NCI-H128 (cell line): ENCODE results near the gene MED20.

ENCODE experiments used
- DNase-seq: peaks from one replicate; lab custom pipeline; 2025; ENCODE audit not compliant: unreplicated experiment; lab: John Stamatoyannopoulos, UW

Gene MED20

DNA sequence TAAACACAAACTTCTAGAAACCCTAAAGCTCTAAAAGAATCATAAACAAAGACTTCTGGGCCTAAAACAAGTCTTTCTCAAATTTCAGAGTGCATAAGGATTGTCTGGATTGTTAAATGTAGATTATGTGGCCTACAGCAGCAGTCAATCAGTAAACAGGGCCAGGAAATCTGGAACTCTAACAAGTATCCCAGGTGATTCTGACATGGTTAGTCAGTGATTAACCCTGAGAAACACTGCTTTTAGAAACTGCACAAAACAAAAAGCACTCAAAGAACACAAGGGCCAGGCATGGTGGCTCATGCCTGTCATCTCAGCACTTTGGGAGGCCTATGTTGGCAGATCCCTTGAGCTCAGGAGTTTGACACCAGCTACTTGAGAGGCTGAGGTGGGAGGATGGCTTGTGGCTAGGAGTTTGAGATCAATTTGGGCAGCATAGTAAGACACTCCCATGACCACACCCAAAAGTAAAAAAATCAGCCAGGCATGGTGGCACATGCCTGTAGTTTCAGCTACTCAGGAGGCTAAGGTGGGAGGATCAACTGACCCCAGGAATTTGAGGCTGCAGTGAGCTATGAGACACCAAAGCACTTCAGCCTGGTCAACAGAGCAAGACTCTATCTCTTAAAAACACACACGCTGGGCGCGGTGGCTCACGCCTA is 5.9 kb downstream of the MED20 start:
- no peak for DNase-seq

DNA sequence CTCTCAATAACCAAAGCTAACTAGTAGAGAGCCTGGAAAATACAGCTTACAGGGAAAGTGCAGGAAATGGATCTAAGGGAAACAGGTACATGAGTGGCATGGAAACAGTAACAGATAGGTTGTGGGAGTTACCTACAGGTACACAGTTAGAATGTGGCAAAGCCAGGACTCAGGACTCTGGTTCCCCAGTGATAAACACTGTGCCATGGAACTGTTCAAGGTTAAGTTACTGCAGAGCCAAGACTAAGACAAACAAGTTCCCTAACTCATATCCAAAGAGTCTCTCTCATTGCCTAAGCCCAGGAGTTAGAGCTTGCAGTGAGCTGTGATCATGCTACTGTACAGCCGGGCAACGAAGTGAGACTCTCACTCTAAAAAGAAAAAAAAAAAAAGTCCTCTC is 6.6 kb downstream of the MED20 start:
- DNase-seq, result no peak

DNA sequence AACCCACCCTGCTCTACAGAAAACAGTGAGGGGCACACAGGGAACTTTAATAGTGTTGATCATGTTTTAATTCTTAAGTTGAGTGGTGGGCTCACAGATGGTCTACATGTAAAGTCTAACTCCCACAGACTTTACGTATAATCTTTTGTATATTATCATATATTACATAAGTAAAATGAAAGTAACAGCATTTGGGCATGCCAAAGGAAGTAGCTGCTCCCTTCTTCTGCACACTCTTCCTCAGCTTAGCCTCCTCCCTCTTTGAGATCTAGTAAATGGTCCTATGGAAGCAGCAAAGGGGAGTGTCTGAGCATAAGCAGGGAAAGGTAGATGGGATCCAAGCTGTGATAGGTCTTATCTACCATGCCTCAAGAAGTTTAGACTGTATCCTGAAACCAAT is 11.2 kb downstream of the MED20 start:
- no peak for DNase-seq

DNA sequence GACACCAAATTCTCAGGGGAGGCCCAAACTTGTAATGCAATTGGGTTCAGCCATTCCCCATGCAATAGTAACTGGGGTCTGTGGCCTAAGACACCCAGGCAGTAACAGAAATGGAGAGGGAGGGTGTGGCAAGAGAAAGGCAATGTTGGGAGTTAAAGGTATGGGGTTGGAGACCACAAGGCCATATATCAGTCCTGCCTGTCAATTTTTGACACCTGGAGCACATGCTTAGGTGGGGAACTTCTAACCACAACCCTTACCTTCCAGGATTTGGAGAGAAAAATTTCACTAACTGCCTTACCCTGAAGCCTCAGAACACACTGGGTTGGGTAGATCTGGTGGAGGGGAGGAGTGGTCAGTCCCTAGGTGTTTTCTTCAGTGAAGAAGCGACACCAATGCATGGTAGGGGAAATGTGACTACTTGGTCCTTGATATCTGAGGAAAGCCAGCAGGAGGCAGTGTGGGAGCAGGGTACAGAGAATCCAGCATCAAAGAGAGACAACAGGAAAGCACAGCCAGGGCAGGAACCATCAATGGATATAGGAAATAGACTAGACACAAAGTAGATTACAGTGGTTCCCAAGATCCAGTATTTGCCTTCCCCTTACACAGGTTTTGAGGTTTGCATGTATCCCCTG is 18.9 kb downstream of the MED20 start:
- no peak for DNase-seq

DNA sequence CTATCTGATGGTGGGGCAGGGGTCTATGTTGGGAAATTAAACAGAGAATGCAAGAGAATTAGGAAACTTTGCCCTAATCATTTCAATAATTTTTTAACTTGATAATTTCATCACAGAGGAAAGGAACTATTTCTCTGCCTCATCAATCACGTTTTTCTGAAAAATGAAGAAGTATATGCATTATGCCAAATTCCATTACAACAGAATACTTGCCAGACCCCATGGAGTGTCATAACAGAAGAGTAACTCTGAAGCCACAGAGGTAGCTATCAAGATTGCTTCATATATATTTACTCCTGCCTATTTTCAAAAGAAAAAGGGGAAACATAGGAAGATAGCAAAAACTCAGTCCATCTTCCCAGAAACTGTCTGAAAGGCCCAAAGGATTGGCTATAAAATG is 20.1 kb downstream of the MED20 start:
- DNase-seq, result no peak

DNA sequence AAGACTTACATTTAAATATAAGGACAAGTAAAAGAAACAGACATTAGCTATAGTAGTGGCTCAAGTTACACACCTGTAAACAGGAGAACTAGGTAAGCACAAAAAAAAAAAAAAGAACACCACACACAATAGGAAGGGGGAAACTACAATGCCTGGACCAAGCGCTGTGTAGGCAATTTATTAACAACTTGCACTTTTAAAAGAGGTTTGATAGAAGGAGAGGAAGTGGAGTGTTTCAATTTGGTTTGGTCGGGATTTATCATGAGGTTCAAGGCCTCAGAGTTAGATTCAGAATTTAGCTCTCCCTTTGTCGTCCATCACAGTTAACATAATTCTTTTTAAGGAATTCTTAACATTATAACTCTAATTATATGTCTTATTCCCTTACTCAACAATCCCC is 24.7 kb downstream of the MED20 start:
- DNase-seq, result no peak

DNA sequence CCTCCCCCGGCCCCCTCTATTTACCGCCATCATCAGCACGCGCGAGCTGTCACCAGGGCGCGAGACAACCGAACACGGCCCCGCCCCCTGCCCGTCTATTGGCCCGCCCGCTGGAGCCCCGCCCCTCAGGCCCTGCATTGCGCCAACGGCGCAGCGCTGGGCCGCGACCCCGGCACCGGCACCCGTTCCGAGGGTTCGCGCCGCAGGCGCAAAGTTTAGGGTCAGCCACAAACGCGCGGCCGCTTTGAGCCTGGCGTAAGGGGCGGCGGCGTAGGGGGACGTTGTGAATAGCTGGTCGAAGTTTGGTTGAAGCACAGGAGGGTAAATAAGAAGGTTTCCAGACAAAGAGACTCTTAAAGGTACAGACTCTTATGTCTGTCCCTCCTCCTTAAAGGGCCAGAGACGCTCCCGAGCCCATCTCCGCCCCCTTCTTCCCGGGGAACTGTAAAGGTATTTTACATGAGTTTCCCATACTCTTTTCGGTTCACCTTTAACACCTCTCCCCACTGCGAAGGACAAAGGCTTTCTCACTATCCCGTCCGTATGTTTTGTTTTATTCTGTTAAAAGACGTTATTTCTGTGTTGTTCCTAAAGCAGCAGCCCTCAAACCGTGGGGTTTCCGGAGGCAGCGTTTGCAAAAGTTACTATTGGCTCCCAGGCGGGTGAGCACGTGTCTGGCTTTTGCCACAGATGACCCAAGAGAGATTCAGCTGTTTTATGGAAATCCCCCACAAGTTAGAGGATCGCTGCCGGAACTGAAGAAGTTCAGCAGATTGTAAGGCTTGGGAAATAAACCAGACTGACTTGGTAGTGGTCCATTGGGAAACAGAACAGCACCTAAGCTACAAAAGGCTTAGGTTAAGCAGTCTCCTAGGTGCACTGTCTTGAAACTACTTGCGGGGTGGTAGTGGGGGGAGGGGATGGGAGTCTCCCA is 25.4 kb downstream of the MED20 start, which contains the start of gene USP49:
Gene USP49, minus strand, starts transcription at position 76 of the 934 bp plus-strand sequence. CDS start 88,392 bp downstream, outside the sequence.
- DNase-seq, result peak; percentile 63

DNA sequence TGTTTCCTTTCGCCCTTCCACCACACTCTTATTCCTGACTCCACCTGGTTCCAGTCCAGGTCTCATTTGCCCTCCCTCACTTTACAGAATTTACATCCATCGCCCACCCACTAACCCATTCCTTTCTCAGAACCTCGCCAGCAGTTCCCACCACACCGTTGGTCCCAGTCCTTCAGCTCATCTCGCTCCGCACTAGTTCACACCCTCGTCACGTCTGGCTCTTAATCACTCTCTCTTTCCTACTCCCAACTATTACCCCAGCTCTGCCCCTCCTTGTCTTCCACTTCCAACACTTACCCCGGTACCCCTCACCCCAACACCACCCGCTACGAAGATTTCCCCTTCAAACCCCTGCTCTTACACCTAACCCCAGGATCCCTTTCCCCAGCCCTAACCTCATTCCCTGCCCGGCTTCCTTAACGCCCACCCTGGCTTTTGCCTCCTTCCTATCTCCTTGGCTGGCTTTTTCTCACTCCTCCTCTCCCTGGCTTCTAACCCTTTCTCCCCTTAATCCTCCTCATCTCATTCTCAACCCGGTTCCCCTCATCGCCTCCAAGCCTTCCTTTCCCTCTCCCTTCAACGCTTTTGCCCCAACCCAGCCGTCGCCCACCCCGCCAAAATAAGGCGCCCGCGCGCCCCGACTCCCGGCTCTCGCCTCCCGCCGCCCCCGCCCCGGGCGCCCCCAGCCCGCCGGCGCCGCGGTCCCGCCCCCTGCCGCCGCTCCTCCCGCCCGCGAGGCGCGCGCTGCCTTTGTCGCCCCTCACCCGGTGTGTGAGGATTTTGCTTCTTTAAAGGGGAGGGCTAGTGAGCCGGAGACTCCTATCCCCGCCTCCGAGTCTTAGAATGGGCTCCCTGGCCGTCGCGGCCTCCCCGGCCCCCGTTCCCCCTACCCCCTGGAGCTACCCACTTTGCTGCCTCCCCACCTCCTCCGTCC is 26.3 kb downstream of the MED20 start:
- DNase-seq, result no peak

DNA sequence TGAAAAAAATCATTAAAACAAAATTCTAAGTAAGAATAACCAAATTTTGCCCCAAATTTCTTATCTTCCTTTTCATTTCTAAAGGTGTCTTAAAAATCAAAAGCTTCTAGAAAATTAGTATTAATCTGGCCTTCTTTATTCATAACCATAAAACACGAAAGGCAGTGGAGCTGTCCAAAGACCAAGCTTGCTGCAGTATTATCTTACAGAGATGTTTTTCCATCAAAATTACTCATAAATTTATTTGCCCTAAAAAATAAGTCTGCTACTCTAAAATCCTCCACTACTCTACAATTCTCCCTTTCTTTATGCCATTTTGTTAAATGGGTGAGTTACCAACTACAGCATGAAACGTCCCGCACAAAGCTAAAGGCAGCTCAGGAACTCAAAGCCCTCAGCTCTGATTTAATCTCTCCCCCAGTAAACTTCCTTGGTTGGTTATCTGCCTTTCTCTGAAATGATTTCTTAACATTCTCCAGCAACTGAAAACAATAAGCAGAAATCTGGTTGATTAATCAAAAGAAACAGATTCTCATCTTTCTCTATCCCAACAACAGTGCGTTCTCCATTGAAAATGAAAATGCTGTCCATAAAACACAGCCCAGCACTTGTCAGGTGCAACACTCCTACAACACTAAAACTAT is 27.9 kb downstream of the MED20 start:
- DNase-seq, result no peak

DNA sequence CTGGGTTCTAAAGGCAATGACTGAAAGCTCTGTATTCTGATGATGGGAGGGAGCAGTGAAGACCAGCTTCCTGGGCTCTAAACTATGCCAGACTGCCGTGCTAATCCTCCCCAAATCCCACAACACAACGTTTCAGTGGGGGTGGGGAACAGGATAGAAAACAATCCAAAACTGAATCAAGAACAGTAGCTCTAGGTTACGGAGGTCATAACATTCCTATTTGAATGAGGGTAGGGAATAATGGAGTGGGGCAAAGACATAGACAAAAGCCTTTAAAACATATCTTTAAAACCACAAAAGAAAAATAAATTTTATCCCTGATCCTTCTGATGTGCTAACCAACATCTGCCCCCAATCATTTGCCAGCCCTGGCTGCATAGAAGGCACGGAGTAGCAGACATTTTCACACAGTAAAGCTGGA is 33.6 kb downstream of the MED20 start:
- DNase-seq, result no peak

DNA sequence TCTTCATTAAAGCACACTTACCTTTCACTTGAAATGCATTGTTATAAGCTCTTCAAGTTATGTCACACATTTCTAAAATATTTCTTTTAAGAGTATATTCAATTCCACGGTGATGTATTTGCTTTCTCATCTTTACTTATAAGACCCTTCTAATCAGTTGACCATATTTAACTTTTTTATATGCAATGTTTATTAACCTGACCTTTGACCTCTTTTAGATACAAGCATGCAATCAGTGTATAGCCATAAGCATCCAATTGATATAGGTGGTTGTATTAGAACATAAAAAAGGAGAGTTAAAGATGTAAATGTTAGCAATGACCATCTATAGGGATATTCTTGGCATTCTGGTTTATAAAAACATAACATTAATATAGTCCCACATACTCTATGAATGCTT is 35.0 kb downstream of the MED20 start:
- no peak for DNase-seq

DNA sequence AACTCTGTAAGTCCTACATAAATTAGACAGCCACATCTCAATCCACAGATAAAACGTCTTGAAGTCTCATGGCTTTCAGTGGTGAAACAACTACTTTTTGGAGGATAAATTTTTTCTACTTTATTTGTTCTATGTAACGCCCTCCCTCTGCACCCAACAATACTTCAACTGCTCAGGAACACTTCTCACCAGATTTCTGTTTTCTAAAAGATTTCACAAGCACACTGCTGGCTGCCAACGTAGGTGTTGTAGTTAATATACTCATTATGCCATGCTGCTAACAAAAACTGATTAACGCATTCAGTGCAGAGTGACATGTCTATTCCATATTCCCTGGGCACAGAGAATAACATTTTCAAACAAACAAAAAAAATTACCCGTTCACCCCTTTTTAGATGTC is 36.0 kb downstream of the MED20 start:
- DNase-seq, result no peak

DNA sequence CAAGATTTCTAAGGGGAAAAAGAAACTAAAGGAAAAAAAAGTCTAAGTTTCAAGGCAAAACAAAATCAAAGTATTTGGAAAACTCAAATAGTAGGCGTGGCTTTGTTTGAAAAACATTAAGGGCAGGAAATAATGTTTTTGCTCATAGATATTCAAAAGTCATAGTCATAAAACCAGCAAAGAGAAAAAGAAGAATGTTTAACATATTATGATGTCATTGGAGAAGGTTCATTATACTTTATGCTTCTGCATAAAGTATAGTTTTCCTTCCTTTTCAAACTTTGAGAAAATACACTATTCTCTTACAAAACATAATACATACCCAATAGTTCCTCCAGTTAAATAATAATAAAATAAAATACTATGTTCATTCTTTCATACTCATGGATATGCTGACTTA is 39.4 kb downstream of the MED20 start:
- no peak for DNase-seq

DNA sequence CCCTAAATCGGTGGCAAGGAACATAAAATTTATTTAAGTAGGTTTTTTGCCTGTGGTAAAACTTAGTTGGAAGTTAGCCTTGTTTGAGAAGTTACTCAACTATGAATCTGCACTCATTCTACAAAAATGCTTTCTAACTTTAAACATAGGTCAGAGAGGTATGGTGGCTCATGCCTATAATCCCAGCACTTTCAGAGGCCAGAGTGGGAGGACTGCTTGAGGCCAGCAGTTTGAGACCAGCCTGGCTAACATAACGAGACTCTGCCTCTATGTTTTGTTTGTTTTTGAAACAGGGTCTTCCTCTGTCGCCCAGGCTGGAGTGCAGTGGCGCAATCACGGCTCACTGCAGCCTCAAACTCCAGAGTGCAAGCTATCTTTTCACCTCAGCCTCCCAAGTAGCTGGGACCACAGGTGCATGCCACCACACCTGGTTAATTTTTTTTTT is 42.0 kb downstream of the MED20 start:
- no peak for DNase-seq

DNA sequence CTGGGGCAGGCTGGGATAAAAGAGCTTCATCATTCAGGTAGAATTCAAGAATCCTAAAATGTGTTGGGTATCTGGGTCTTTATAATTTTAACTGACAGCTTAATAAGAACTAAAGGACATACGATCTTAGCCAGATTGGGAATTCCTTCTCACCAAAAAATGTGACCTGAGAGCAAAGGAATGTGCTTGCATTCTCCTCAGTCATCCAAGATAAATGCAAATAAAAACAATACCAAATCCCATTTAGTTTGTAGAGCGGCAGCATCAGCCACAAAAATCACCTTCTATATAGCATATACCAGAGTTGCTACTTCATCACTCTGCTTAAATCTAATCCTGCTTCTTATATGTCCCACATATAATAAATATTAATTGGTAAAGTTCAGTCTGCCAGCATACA is 42.7 kb downstream of the MED20 start:
- DNase-seq, result no peak

DNA sequence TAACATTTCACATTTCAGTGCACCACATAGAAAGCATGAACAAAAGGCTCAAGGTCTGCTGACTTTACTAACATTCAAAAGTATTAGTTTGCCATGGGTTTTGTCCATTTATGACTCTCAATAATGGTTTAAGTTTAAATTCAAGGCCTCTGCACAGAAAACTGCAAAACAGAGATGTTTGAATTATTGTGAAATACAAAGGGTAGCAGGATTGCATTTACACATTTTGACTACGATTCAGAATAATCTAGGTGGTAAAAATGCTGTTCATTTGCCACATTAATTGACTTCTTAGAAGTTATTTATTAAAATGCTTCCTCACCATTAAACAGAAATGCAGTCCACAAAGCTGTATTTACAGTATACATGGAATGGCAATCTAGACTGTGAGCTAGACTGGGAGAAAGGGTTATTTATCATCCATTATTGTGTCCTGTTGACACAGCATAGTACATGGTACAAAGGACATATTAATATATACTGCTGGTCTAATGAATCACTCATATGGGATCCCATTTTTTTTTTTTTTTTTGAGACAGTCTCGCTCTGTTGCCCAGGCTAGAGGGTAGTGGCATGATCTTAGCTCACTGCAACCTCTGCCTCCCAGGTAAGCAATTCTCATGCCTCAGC is 43.8 kb downstream of the MED20 start:
- no peak for DNase-seq

DNA sequence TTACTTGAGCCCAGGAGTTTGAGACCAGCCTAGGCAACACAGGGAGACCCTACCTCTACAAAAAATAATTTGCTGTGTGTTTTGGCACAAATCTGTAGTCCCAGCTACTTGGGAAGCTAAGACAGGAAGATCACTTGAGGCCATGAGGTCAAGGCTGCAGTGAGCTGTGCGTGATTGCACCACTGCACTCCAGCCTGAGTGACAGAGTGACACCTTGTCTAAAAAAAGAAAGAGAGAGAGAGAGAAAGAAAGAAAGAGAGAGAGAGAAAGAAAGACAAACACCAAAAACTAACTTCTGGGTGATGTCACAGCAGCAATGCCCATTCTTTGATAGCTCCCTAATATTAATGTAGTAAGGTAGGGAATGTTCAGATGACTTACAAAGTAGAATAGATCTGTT is 46.2 kb downstream of the MED20 start:
- DNase-seq, result no peak

DNA sequence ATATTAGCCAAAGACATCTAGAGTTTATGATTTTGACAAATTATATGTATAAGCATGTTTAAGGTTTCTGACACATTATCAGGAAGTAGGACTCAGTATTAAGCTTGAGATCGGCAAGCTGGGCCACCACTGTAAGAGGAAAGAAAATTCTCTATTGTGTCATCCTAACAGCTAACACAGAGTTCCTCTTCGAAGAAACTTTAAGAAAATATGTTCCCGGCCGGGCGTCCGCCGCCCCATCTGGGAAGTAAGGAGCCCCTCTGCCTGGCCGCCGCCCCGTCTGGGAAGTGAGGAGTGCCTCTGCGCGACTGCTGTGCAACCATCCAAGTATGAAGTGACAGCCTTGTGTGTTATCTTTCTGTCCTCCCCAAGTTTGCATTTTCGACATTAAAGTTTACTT is 48.8 kb downstream of the MED20 start:
- DNase-seq, result no peak

DNA sequence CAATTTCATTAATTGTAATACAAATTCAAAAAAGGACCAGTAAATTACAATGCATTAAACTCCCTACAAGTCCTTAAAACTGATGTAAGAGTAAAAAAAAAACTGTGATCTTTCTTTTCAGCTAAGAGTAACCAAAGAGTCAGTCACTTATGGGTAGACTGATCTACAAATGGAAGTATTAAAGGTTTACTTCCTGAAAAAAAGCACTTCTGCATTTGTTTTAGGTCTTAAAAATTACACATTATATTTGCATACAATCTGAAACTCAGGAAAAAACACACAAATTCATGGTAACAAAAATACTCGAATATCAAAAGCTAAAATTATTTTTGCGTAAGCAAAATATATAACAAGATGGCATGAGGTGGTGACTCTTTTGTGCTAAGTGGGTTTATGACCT is 49.2 kb downstream of the MED20 start:
- DNase-seq, result no peak

DNA sequence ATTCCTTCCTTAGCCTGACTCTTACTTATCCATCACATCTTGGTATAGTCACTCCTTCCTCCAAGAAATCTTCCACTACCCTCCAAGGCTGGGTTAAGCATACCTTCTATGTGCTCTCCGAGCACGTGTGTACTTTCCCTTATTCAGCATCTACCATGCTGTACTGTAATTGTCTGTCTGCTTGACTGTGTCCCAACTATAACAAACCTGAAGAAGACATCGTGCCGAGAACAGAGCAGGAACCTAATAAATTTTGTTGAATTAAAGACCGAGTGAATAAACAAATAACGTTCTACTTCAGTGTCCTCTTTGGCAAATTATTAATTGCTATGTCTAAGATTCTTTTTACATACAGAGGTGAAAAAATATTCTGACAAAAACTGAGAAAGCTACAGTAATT is 61.6 kb downstream of the MED20 start:
- no peak for DNase-seq
